ENCODE measurements around the gene SLC20A1. TPM values are rescaled to one million over a fixed set of nuclear protein-coding genes. Genes with fewer than 3 reads are reported as not detected.

Gene SLC20A1
- total RNA-seq, 1 donor from 2014 or later, result 9.7 TPM

GRCh38 chr2:112623913-112624777 is 21.6 kb upstream of the SLC20A1 start:
- intact Hi-C loops (cut with DNase I), result no loop called here
- peak; percentile 57 for DNase-seq
- ATAC-seq (ENCODE audit: poor library complexity), result no peak

GRCh38 chr2:112625474-112626114 is 20.1 kb upstream of the SLC20A1 start:
- intact Hi-C loops (cut with DNase I), result loop anchor here (2.0 to 5.0 kb wide), 2 partner anchors 65 to 102 kb away; no protein-coding TSS in a partner anchor
- ATAC-seq (ENCODE audit: poor library complexity) (no peak), DNase-seq (no peak)

GRCh38 chr2:112626604-112627059 is 19.1 kb upstream of the SLC20A1 start:
- ATAC-seq (ENCODE audit: poor library complexity), result peak; percentile 89
- peak; percentile 77 for DNase-seq
- intact Hi-C loops (cut with DNase I), result loop anchor here (2.0 to 5.0 kb wide), 2 partner anchors 64 to 101 kb away; no protein-coding TSS in a partner anchor

- intact Hi-C loops (cut with DNase I), result loop anchor here (2.0 to 5.0 kb wide), 2 partner anchors 63 to 100 kb away; no protein-coding TSS in a partner anchor
- peak; percentile 61 for DNase-seq
- peak; percentile 92 for ATAC-seq (ENCODE audit: poor library complexity)
Observed at GRCh38 chr2:112627060-112628040, 18.4 kb upstream of the SLC20A1 start.

- intact Hi-C loops (cut with DNase I), result loop anchor here (5.0 kb wide), 1 partner anchor 98 kb away; no protein-coding TSS in a partner anchor
- DNase-seq (no peak), ATAC-seq (ENCODE audit: poor library complexity) (no peak)
Observed at GRCh38 chr2:112629224-112629623, 16.5 kb upstream of the SLC20A1 start.

- intact Hi-C loops (cut with DNase I), result loop anchor here (5.0 kb wide), 1 partner anchor 97 kb away; no protein-coding TSS in a partner anchor
Observed at GRCh38 chr2:112629823-112630222, 15.9 kb upstream of the SLC20A1 start.

GRCh38 chr2:112630268-112630667 is 15.5 kb upstream of the SLC20A1 start:
- intact Hi-C loops (cut with DNase I), result no loop called here
- DNase-seq (no peak), ATAC-seq (ENCODE audit: poor library complexity) (no peak)

More at GRCh38 chr2:112629823-112630222, 15.9 kb upstream of the SLC20A1 start:
- no peak for ATAC-seq (ENCODE audit: poor library complexity)
- no peak for DNase-seq

GRCh38 chr2:112633708-112634107 is 12.0 kb upstream of the SLC20A1 start:
- intact Hi-C loops (cut with DNase I), result no loop called here
- DNase-seq (no peak), ATAC-seq (ENCODE audit: poor library complexity) (no peak)

GRCh38 chr2:112634153-112634873 is 11.4 kb upstream of the SLC20A1 start:
- ATAC-seq (ENCODE audit: poor library complexity), result no peak
- intact Hi-C loops (cut with DNase I), result no loop called here
- no peak for DNase-seq

GRCh38 chr2:112634874-112635157 is 10.9 kb upstream of the SLC20A1 start:
- intact Hi-C loops (cut with DNase I), result no loop called here
- DNase-seq (no peak), ATAC-seq (ENCODE audit: poor library complexity) (no peak)

GRCh38 chr2:112636605-112637288 is 9.0 kb upstream of the SLC20A1 start:
- DNase-seq (no peak), ATAC-seq (ENCODE audit: poor library complexity) (no peak)
- intact Hi-C loops (cut with DNase I), result no loop called here

GRCh38 chr2:112637289-112637660 is 8.5 kb upstream of the SLC20A1 start:
- intact Hi-C loops (cut with DNase I), result no loop called here

GRCh38 chr2:112639936-112640335 is 5.8 kb upstream of the SLC20A1 start:
- intact Hi-C loops (cut with DNase I), result no loop called here
- DNase-seq (no peak), ATAC-seq (ENCODE audit: poor library complexity) (no peak)

More at GRCh38 chr2:112637289-112637660, 8.5 kb upstream of the SLC20A1 start:
- ATAC-seq (ENCODE audit: poor library complexity), result no peak
- no peak for DNase-seq

GRCh38 chr2:112640467-112640799 is 5.3 kb upstream of the SLC20A1 start:
- ATAC-seq (ENCODE audit: poor library complexity), result no peak
- intact Hi-C loops (cut with DNase I), result no loop called here
- no peak for DNase-seq

- ATAC-seq (ENCODE audit: poor library complexity) (no peak), DNase-seq (no peak)
- intact Hi-C loops (cut with DNase I), result no loop called here
Observed at GRCh38 chr2:112640800-112641675, 4.7 kb upstream of the SLC20A1 start.

- DNase-seq, result no peak
- ATAC-seq (ENCODE audit: poor library complexity), result no peak
- intact Hi-C loops (cut with DNase I), result no loop called here
Observed at GRCh38 chr2:112641701-112642100, 4.0 kb upstream of the SLC20A1 start.

GRCh38 chr2:112642561-112642960 is 3.2 kb upstream of the SLC20A1 start:
- ATAC-seq (ENCODE audit: poor library complexity) (no peak), DNase-seq (no peak)
- intact Hi-C loops (cut with DNase I), result no loop called here
